Thoracic aorta (tissue), 2 donors: ENCODE results near the gene SQOR. TPM values are rescaled to one million over a fixed set of nuclear protein-coding genes. Genes with fewer than 3 reads are reported as not detected.
A peak's percentile ranks its signal among the peaks of the same experiment; 100 is the strongest.

ENCODE experiments used
- ATAC-seq: fragments of 150-250 bp; one replicate; pipeline ENCODE4 v1.8.0; 2017; ENCODE audit warnings: low read depth; ENCODE audit not compliant: insufficient number of reproducible peaks, low FRiP score
- DNase-seq: peaks from one replicate; pipeline ENCODE4 v3.0.0-alpha.2; 2020; ENCODE audit warnings: low spot score
- H3K27ac ChIP-seq, 2 donors: fragments of 200-600 bp; sonication (generic); 1 replicate in 1 of 2; 2 replicates in 1 of 2; pipeline ENCODE4 v1.5.1; 2016; ENCODE audit warnings: mild to moderate bottlenecking in 2 of 2, moderate library complexity in 2 of 2
- H3K27me3 ChIP-seq: fragments of 200-600 bp; sonication (generic); replicated peaks from 2 replicates; pipeline ENCODE4 v1.6.0; 2016; ENCODE audit warnings: mild to moderate bottlenecking; ENCODE audit not compliant: insufficient read depth
- H3K36me3 ChIP-seq: fragments of 200-600 bp; sonication (generic); one replicate; pipeline ENCODE4 v1.5.1; 2016
- H3K4me1 ChIP-seq, 2 donors: fragments of 200-600 bp; sonication (generic); 1 replicate in 1 of 2; 2 replicates in 1 of 2; pipeline versions ENCODE4 v1.5.1 to v1.6.0; 2016; ENCODE audit warnings: low read depth in 2 of 2, mild to moderate bottlenecking in 1 of 2; ENCODE audit not compliant: control insufficient read depth in 1 of 2
- H3K4me3 ChIP-seq: fragments of 200-600 bp; sonication (generic); 2 replicates; pipeline ENCODE4 v1.5.1; 2016; ENCODE audit warnings: mild to moderate bottlenecking
- H3K9me3 ChIP-seq: fragments of 200-600 bp; sonication (generic); 2 replicates; pipeline ENCODE4 v1.5.1; 2016
- total RNA-seq, 2 donors: library from RNA; depleted of rRNA; stranded (reverse); fragments of >200 nt; gene quantifications; one replicate each; pipeline versions ENCODE4 v1.1.0 to v1.2.3, GENCODE V29; 2016
- TF ChIP-seq, protein P1 (sequence below): fragments of 200-600 bp; sonication (generic); IDR thresholded peaks from one replicate; pipeline ENCODE4 v1.5.1; 2019; ENCODE audit warnings: antibody characterized with exemption

Gene SQOR
- total RNA-seq, 2 donors from 2014 or later: 57.0 to 65.1 TPM

GRCh38 chr15:45637552-45638033, 2.8 kb downstream of the SQOR start:
- TF ChIP-seq, protein P1, sequence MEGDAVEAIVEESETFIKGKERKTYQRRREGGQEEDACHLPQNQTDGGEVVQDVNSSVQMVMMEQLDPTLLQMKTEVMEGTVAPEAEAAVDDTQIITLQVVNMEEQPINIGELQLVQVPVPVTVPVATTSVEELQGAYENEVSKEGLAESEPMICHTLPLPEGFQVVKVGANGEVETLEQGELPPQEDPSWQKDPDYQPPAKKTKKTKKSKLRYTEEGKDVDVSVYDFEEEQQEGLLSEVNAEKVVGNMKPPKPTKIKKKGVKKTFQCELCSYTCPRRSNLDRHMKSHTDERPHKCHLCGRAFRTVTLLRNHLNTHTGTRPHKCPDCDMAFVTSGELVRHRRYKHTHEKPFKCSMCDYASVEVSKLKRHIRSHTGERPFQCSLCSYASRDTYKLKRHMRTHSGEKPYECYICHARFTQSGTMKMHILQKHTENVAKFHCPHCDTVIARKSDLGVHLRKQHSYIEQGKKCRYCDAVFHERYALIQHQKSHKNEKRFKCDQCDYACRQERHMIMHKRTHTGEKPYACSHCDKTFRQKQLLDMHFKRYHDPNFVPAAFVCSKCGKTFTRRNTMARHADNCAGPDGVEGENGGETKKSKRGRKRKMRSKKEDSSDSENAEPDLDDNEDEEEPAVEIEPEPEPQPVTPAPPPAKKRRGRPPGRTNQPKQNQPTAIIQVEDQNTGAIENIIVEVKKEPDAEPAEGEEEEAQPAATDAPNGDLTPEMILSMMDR: no peak
- Histone ChIP-seq H3K4me3 (peak overlapping the region; percentile 86), H3K4me1 (peaks cover 45 to 60% of the 10 kb centered on the region in 2 donors), H3K27me3 (no peaks in the 10 kb centered on the region), H3K36me3 (no peaks in the 10 kb centered on the region), H3K27ac (peak overlapping the region; percentile 82 to 92), H3K9me3 (no peaks in the 10 kb centered on the region)
- DNase-seq: no peak
- ATAC-seq: peak; percentile 57

DNA sequence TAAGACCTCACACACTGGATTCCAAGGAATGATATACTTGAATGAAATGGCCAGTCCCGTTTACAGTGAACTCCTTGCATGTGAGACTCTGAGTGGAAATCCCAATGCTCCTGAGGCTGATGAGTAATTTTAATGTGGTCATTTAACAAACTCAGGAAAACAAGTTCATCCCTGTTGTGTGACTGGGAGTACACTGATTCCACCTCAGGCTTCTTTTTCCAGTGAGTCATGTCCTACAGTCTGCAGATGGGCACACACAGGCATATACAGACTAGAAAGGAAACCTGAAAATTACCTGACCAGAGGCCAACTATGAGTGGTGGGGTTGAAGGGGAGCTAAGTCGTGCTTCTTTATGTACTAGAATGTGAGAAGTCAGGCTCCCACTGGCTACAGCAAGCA, 5.8 kb downstream of the SQOR start:
- Histone ChIP-seq H3K9me3 (no peaks in the 10 kb centered on the region), H3K36me3 (no peaks in the 10 kb centered on the region), H3K27me3 (no peaks in the 10 kb centered on the region), H3K4me3 (no peak overlapping the region), H3K27ac (peak overlapping the region; percentile 27 to 92), H3K4me1 (peaks cover 59 to 82% of the 10 kb centered on the region in 2 donors)
- ATAC-seq (no peak), DNase-seq (no peak)
- TF ChIP-seq, protein P1: no peak

DNA sequence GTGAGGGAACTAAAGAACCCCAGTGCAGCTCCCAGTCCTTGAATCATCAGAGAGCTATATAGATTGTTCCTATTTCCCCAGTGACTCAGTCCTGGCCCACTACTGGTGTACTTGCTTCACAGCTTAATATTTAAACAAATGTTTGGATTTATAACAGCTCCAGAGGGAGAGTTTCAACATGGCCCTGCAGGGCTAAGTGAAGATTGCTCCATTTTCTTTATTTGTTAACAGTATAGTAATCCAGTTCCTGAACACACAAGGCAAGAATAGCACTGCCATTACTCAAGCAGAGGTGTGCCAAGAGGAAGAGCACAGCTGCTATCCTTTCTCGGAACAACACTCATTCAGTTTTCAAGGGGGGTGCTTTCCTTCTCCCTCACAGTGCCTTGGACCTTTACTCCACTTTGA, 6.5 kb downstream of the SQOR start:
- Histone ChIP-seq H3K4me3 (no peak overlapping the region), H3K9me3 (no peaks in the 10 kb centered on the region), H3K27ac (peak overlapping the region; percentile 27 to 92), H3K4me1 (peaks cover 65 to 89% of the 10 kb centered on the region in 2 donors), H3K27me3 (no peaks in the 10 kb centered on the region), H3K36me3 (no peaks in the 10 kb centered on the region)
- TF ChIP-seq, protein P1: no peak
- ATAC-seq: no peak
- DNase-seq: no peak

DNA sequence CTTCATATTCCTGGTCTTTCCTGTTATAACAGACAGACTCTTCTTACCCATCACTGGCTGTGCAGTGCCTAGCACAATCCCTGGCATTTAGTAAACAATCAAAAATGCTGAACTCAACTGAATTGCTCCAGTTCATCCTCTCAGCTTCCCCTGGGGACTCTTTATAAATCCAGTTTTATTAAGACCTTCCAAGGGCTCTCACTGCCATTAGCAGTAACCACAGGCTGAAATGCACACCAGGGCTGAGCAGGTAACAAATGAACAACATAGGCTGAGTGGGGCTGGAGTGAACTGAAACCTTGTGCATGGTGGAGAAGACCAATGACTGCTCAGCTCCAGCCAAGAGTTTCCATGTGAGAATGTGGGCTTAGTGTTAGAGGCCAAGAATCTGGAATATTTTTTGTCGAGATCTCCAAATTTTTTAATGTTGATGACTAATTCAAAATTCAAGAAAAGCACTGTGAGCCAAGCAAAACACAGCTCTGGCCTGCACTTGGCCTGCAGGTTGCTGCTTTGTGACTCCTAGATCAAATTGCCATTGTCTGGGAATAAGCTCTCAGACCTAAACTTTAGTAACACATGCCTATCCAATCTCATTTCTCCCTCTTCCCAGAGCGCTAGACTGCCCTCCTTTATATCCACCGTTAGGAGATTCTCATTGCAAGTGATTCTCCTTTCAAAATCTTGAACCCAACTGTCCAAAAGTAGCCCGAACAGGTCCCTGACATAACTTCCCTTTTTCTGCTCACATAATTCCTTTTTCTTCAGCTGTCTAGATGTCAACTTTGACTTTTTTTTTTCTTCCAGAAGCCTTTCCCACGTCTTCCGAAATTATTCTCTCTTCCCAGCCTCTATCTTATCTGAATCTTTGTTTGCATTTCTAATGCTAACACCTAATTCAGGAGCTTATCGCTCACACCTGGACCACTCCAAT, 7.4 kb downstream of the SQOR start:
- ATAC-seq (peak; percentile 58), DNase-seq (no peak)
- Histone ChIP-seq H3K9me3 (no peaks in the 10 kb centered on the region), H3K36me3 (no peaks in the 10 kb centered on the region), H3K4me1 (peaks cover 65 to 87% of the 10 kb centered on the region in 2 donors), H3K27ac (peak overlapping the region; percentile 41 to 92), H3K27me3 (no peaks in the 10 kb centered on the region), H3K4me3 (peak overlapping the region; percentile 34)
- TF ChIP-seq, protein P1: no peak

DNA sequence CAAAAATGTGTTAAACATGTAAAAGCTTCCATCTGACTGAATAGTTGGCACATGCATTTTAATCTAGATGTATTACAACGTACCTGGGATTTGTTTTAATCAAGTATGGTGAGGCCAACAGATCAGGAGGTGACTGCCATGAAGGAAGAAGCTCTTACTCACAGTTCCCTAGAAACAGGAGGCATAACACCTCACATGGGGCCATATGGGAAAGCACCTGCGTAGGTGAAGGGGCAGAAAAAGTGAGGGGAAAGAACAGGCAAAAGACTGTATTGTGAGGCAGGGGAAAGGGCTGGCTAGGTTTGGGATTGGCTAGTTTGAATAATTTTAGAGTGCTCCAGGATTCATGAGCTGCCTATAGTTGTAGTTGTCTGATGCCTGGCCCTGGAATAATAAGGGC, 9.6 kb downstream of the SQOR start:
- DNase-seq (no peak), ATAC-seq (no peak)
- TF ChIP-seq, protein P1: no peak
- Histone ChIP-seq H3K27me3 (no peaks in the 10 kb centered on the region), H3K4me3 (no peak overlapping the region), H3K27ac (peak overlapping the region; percentile 30 to 44), H3K4me1 (peaks cover 60 to 79% of the 10 kb centered on the region in 2 donors), H3K9me3 (no peaks in the 10 kb centered on the region), H3K36me3 (no peaks in the 10 kb centered on the region)
